Uterus (tissue), 4 donors: ENCODE results near the gene NUDT5. TPM values are rescaled to one million over a fixed set of nuclear protein-coding genes. Genes with fewer than 3 reads are reported as not detected.

Experiments
- DNase-seq, 2 donors: peaks; one replicate each; pipeline ENCODE4 v3.0.0-alpha.2; 2019 to 2020
- H3K27ac ChIP-seq, 2 donors: fragments of 200-600 bp; sonication (generic); 1 replicate in 1 of 2; 2 replicates in 1 of 2; pipeline ENCODE4 v1.5.1; 2016 to 2018
- H3K27me3 ChIP-seq, 2 donors: fragments of 200-600 bp; sonication (generic); one replicate each; pipeline ENCODE4 v1.5.1; 2018 to 2019; ENCODE audit warnings: control low read depth in 1 of 2
- H3K36me3 ChIP-seq, 2 donors: fragments of 200-600 bp; sonication (generic); one replicate each; pipeline ENCODE4 v1.5.1; 2019; ENCODE audit warnings: control low read depth in 1 of 2
- H3K4me1 ChIP-seq, 2 donors: fragments of 200-600 bp; sonication (generic); one replicate each; pipeline ENCODE4 v1.5.1; 2018 to 2019; ENCODE audit warnings: control low read depth in 1 of 2
- H3K4me3 ChIP-seq, 2 donors: fragments of 200-600 bp; sonication (generic); 1 replicate in 1 of 2; 2 replicates in 1 of 2; pipeline ENCODE4 v1.5.1; 2018 to 2019; ENCODE audit warnings: mild to moderate bottlenecking in 1 of 2
- H3K9me3 ChIP-seq, 2 donors: fragments of 200-600 bp; sonication (generic); one replicate each; pipeline ENCODE4 v1.5.1; 2019; ENCODE audit warnings: control low read depth in 1 of 2
- CTCF ChIP-seq, 4 experiments: fragments of 200-600 bp in 2 of 4; fragments of 450-650 bp in 2 of 4; sonication (generic) in 2 of 4; IDR thresholded peaks; one replicate each; pipeline ENCODE4 v1.5.1; 2016 to 2019; ENCODE audit warnings: antibody characterized with exemption in 4 of 4, mild to moderate bottlenecking in 2 of 4, moderate library complexity in 1 of 4
- POLR2A ChIP-seq, 2 donors: fragments of 450-650 bp; IDR thresholded peaks; one replicate each; pipeline ENCODE4 v1.6.1; 2016; ENCODE audit warnings: antibody characterized with exemption in 2 of 2, mild to moderate bottlenecking in 1 of 2, moderate library complexity in 1 of 2
- intact Hi-C: fragments of 100-400 bp; cut with DNase I; formaldehyde crosslinking; loops from one replicate; pipeline ENCODE4 v1.15.1; 2023; ENCODE audit warnings: low total_unique reads
- total RNA-seq, 4 donors: library from RNA; depleted of rRNA in 3 of 4; stranded (reverse); fragments of >200 nt in 3 of 4; gene quantifications; one replicate each; pipeline versions ENCODE4 v1.1.0 to v1.2.4, GENCODE V29; 2014 to 2023
- donor health status: DM: yes; HTN: yes; CAD: no.

Gene NUDT5
- total RNA-seq, 4 donors from 2014 or later = 15.6 to 39.0 (median 33.8) TPM

DNA sequence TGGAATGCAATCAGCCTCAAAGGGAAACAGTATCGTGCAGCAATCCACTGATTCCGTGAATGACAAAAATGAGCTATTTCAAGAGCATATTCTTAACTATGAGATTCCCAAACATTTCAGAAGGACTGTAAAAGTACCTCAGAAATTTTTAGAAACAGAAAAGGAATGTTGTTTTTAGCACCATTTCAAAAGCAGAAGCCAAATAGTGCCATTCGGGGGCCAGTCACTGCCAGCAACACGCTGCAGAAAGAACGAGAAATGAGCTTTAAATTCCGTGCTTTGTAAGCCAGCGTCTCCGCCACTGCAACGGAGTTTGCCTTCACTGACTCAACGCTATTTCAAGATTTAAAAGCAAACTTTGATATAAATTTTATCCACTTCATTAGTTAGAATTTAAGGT lies 6.3 kb downstream of the NUDT5 start:
- Histone ChIP-seq H3K4me3 (no peak overlapping the region), H3K27ac (no peak overlapping the region), H3K36me3 (no peaks in the 10 kb centered on the region), H3K27me3 (no peaks in the 10 kb centered on the region), H3K9me3 (no peaks in the 10 kb centered on the region), H3K4me1 (peaks cover 0 to 11% of the 10 kb centered on the region in 2 donors)
- no peak for TF ChIP-seq CTCF (IDR thresholded peaks at IDR 0.05)
- no peak for TF ChIP-seq POLR2A (IDR thresholded peaks at IDR 0.05)
- no peak for DNase-seq
- intact Hi-C loops = no loop called here

DNA sequence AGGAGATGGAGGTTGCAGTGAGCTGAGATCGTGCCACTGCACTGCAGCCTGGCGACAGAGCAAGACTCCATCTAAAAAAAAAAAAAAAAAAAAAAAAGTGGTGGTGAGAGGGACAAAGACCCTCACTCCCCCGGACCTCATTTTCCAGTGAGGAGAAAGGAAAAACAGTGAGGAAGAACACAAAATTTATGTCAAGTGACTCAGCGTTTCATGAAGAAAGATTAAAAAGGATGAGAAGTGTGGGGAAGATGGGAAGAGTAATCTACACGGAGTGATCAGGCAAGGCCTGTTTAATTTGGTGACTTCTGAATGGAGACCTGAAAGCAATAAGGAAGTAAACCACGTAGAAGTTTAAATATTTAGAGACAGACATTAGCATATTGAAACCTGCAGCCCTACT lies 7.0 kb downstream of the NUDT5 start:
- peaks cover 0 to 4% of the 10 kb centered on the region in 2 donors for H3K4me1 ChIP-seq
- H3K36me3 ChIP-seq = no peaks in the 10 kb centered on the region

GRCh38 chr10:12187321-12187905 lies 8.3 kb downstream of the NUDT5 start:
- Histone ChIP-seq H3K36me3 (no peaks in the 10 kb centered on the region), H3K4me3 (no peak overlapping the region), H3K4me1 (no peaks in the 10 kb centered on the region), H3K9me3 (no peaks in the 10 kb centered on the region), H3K27me3 (no peaks in the 10 kb centered on the region), H3K27ac (no peak overlapping the region)
- DNase-seq = no peak
- intact Hi-C loops = no loop called here
- TF ChIP-seq CTCF (IDR thresholded peaks at IDR 0.05) = no peak
- TF ChIP-seq POLR2A (IDR thresholded peaks at IDR 0.05) = no peak

More for the DNA sequence above, 7.0 kb downstream of the NUDT5 start:
- Histone ChIP-seq H3K4me3 (no peak overlapping the region), H3K27me3 (no peaks in the 10 kb centered on the region), H3K27ac (no peak overlapping the region), H3K9me3 (no peaks in the 10 kb centered on the region)
- TF ChIP-seq CTCF (IDR thresholded peaks at IDR 0.05) = no peak
- TF ChIP-seq POLR2A (IDR thresholded peaks at IDR 0.05) = no peak
- DNase-seq = no peak
- intact Hi-C loops = no loop called here

GRCh38 chr10:12186323-12186722 lies 9.4 kb downstream of the NUDT5 start:
- Histone ChIP-seq H3K27me3 (no peaks in the 10 kb centered on the region), H3K9me3 (no peaks in the 10 kb centered on the region), H3K4me1 (no peaks in the 10 kb centered on the region), H3K4me3 (no peak overlapping the region), H3K27ac (no peak overlapping the region), H3K36me3 (no peaks in the 10 kb centered on the region)
- no peak for DNase-seq
- no peak for TF ChIP-seq POLR2A (IDR thresholded peaks at IDR 0.05)
- TF ChIP-seq CTCF (IDR thresholded peaks at IDR 0.05) = no peak
- intact Hi-C loops = no loop called here

DNA sequence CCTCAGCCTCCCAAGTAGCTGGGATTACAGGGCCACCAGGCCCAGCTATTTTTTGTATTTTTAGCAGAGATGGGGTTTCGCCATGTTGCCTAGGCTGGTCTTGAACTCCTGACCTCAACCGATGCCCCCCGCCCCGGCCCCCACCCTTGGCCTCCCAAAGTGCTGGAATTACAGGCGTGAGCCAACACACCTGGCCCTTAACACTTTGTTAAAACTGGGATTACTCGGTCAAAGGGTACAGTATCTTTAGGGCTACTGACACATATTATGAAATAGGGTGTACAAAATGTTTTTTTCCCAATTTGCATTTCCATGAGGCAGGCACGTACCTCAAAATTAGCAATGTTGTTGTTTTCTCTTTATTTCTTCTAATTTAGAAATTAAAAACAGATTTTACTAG lies 11.5 kb downstream of the NUDT5 start:
- no peaks in the 10 kb centered on the region for H3K36me3 ChIP-seq
- no peak overlapping the region for H3K27ac ChIP-seq
- intact Hi-C loops = no loop called here
- TF ChIP-seq POLR2A (IDR thresholded peaks at IDR 0.05) (no peak), CTCF (IDR thresholded peaks at IDR 0.05) (no peak)
- H3K4me1 ChIP-seq = no peaks in the 10 kb centered on the region
- DNase-seq = no peak
- no peaks in the 10 kb centered on the region for H3K27me3 ChIP-seq
- H3K4me3 ChIP-seq = no peak overlapping the region
- H3K9me3 ChIP-seq = no peaks in the 10 kb centered on the region
